GM12878 (cell line): ENCODE results near the gene CCDC178.

Experiments used
- EGR1 ChIP-seq, 2 experiments: IDR thresholded peaks; 1 replicate in 1 of 2; 2 replicates in 1 of 2; pipeline ENCODE4 v1.6.1; 2011 to 2012; ENCODE audit warnings: low read depth in 2 of 2, low read length in 2 of 2, borderline replicate concordance in 1 of 2, mild to moderate bottlenecking in 1 of 2, moderate library complexity in 1 of 2
- EP300 ChIP-seq, 2 experiments: fragments of 150-350 bp in 1 of 2; IDR thresholded peaks; 2 replicates each; pipeline ENCODE4 v1.6.1; 2011 to 2012; ENCODE audit warnings: low read depth in 2 of 2, low read length in 2 of 2, borderline replicate concordance in 1 of 2, improper control_type of control experiment in 1 of 2, inconsistent platforms in 1 of 2; ENCODE audit not compliant: control insufficient read depth in 1 of 2
- HDAC2 ChIP-seq: fragments of 200-600 bp; sonication (generic); IDR thresholded peaks from 2 replicates; pipeline ENCODE4 v1.6.1; 2017
- LARP7 ChIP-seq: fragments of 450-650 bp; IDR thresholded peaks from 2 replicates; pipeline ENCODE4 v1.6.1; 2017; ENCODE audit warnings: mild to moderate bottlenecking
- NFYB ChIP-seq: IDR thresholded peaks from 2 replicates; pipeline ENCODE4 v1.6.1; 2011; ENCODE audit warnings: low read depth, mild to moderate bottlenecking, low read length, improper control_type of control experiment, moderate library complexity; ENCODE audit not compliant: insufficient read depth
- POLR2A ChIP-seq: IDR thresholded peaks from 2 replicates; pipeline ENCODE4 v1.6.1; 2011; ENCODE audit warnings: low read depth, mild to moderate bottlenecking, low read length
- POLR2AphosphoS5 ChIP-seq: IDR thresholded peaks from 2 replicates; pipeline ENCODE4 v1.6.1; 2011; ENCODE audit warnings: mild to moderate bottlenecking, low read length, inconsistent platforms
- ZBED1 ChIP-seq: IDR thresholded peaks from 2 replicates; pipeline ENCODE4 v1.6.1; 2016; ENCODE audit warnings: borderline replicate concordance
- ZNF24 ChIP-seq: fragments of 450-650 bp; IDR thresholded peaks from 2 replicates; pipeline ENCODE4 v1.6.1; 2017; ENCODE audit warnings: antibody characterized with exemption, mild to moderate bottlenecking
- TF ChIP-seq, protein P1 (sequence below): fragments of 450-650 bp; formaldehyde crosslinking; IDR thresholded peaks from 2 replicates; pipeline ENCODE4 v1.4.0; 2020; ENCODE audit warnings: mild to moderate bottlenecking, moderate library complexity
- TF ChIP-seq, protein P2 (sequence below), 3 experiments: IDR thresholded peaks in 2 of 3; conservative IDR thresholded peaks in 1 of 3; 2 replicates each; pipeline ENCODE4 v1.5.1; 2011; ENCODE audit warnings: low read depth in 3 of 3, low read length in 3 of 3, mild to moderate bottlenecking in 3 of 3, control low read depth in 2 of 3, moderate library complexity in 2 of 3, inconsistent platforms in 1 of 3, mixed read lengths in 1 of 3; ENCODE audit not compliant: control insufficient read depth in 2 of 3, insufficient read depth in 1 of 3; ENCODE audit errors: extremely low read depth in 1 of 3

DNA sequence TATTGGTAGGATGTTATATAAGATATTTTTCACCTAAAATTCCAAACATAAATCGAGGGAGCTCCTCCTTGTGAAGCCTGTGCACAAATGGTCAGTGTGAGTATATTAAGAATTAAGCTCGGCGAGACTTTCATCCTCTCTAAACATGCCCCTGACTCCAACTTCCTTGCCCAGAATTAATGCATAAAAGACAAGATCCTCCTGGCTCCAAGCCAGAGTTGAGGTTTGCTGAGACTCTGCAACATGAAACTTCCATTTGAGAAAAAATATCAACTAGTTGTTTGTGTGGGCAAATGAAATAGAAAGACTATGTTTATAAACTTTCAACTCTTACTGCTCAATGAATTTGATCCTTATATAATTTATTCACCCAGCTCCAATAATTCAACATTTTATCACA is 68.1 kb downstream of the CCDC178 start:
- TF ChIP-seq EGR1 (IDR thresholded peaks at IDR 0.05; ENCODE audit: borderline replicate concordance in 1 of 2, low read depth in 2 of 2, low read length in 2 of 2) (no peak), NFYB (no peak), ZNF24 (no peak), EP300 (IDR thresholded peaks at IDR 0.05; ENCODE audit: borderline replicate concordance in 1 of 2, control insufficient read depth in 1 of 2, low read depth in 2 of 2, low read length in 2 of 2) (no peak), POLR2AphosphoS5 (no peak), POLR2A (no peak), LARP7 (no peak), ZBED1 (no peak), HDAC2 (no peak)
- TF ChIP-seq, protein P1, sequence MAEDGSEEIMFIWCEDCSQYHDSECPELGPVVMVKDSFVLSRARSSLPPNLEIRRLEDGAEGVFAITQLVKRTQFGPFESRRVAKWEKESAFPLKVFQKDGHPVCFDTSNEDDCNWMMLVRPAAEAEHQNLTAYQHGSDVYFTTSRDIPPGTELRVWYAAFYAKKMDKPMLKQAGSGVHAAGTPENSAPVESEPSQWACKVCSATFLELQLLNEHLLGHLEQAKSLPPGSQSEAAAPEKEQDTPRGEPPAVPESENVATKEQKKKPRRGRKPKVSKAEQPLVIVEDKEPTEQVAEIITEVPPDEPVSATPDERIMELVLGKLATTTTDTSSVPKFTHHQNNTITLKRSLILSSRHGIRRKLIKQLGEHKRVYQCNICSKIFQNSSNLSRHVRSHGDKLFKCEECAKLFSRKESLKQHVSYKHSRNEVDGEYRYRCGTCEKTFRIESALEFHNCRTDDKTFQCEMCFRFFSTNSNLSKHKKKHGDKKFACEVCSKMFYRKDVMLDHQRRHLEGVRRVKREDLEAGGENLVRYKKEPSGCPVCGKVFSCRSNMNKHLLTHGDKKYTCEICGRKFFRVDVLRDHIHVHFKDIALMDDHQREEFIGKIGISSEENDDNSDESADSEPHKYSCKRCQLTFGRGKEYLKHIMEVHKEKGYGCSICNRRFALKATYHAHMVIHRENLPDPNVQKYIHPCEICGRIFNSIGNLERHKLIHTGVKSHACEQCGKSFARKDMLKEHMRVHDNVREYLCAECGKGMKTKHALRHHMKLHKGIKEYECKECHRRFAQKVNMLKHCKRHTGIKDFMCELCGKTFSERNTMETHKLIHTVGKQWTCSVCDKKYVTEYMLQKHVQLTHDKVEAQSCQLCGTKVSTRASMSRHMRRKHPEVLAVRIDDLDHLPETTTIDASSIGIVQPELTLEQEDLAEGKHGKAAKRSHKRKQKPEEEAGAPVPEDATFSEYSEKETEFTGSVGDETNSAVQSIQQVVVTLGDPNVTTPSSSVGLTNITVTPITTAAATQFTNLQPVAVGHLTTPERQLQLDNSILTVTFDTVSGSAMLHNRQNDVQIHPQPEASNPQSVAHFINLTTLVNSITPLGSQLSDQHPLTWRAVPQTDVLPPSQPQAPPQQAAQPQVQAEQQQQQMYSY (CRISPR knock-in tag), result no peak
- TF ChIP-seq, protein P2, sequence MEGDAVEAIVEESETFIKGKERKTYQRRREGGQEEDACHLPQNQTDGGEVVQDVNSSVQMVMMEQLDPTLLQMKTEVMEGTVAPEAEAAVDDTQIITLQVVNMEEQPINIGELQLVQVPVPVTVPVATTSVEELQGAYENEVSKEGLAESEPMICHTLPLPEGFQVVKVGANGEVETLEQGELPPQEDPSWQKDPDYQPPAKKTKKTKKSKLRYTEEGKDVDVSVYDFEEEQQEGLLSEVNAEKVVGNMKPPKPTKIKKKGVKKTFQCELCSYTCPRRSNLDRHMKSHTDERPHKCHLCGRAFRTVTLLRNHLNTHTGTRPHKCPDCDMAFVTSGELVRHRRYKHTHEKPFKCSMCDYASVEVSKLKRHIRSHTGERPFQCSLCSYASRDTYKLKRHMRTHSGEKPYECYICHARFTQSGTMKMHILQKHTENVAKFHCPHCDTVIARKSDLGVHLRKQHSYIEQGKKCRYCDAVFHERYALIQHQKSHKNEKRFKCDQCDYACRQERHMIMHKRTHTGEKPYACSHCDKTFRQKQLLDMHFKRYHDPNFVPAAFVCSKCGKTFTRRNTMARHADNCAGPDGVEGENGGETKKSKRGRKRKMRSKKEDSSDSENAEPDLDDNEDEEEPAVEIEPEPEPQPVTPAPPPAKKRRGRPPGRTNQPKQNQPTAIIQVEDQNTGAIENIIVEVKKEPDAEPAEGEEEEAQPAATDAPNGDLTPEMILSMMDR (IDR thresholded peaks at IDR 0.05 in 2 of 3, conservative IDR thresholded peaks at IDR 0.05 in 1 of 3; ENCODE audit: control insufficient read depth in 2 of 3, extremely low read depth in 1 of 3, insufficient read depth in 1 of 3, low read depth in 3 of 3, low read length in 3 of 3), result no peak
